ENCODE results near the gene TTC32.
"Not testable (repeated sequence)": the region's sequence is repeated elsewhere in the genome, so short reads cannot be mapped to it uniquely, and the experiment has no call there.

Gene TTC32

GRCh38 chr2:19932928-19933327, 31.1 kb upstream of the TTC32 start:
- Histone ChIP-seq H2AFZ (ENCODE audit: low read length) (no peak overlapping the region), H3K36me3 (ENCODE audit: insufficient read depth, low read length) (peaks cover 25% of the 10 kb centered on the region), H3K79me2 (ENCODE audit: insufficient read depth, low read length) (no peaks in the 10 kb centered on the region), H4K20me1 (ENCODE audit: insufficient read depth, low read length) (no peaks in the 10 kb centered on the region), H3K27me3 (ENCODE audit: insufficient read depth, low read length) (no peaks in the 10 kb centered on the region), H3K9ac (ENCODE audit: low read length) (no peak overlapping the region), H3K4me2 (ENCODE audit: low read length) (no peak overlapping the region), H3K27ac (ENCODE audit: low read depth, low read length, poor library complexity, severe bottlenecking) (no peak overlapping the region), H3K9me2 (ENCODE audit: low read depth, low read length) (no peaks in the 10 kb centered on the region), H3K4me1 (ENCODE audit: insufficient read depth, low read length, severe bottlenecking) (peaks cover 8% of the 10 kb centered on the region), H3K9me3 (ENCODE audit: low read length) (no peaks in the 10 kb centered on the region), H3F3A (ENCODE audit: insufficient read depth, low read length) (no peaks in the 10 kb centered on the region; the same call in 1 of the 2 replicates), H3K4me3 (ENCODE audit: low read depth, low read length, poor library complexity, severe bottlenecking) (no peak overlapping the region)
- no peak for TF ChIP-seq EZH2 (IDR thresholded peaks at IDR 0.05; ENCODE audit: borderline replicate concordance, low read length)
- no peak for TF ChIP-seq CTCF (IDR thresholded peaks at IDR 0.05; ENCODE audit: low read length)

GRCh38 chr2:19929226-19929625, 27.4 kb upstream of the TTC32 start:
- no peaks in the 10 kb centered on the region for H3K9me2 ChIP-seq (ENCODE audit: low read depth, low read length)
- no peaks in the 10 kb centered on the region for H3K27me3 ChIP-seq (ENCODE audit: insufficient read depth, low read length)
- no peak overlapping the region for H3K4me3 ChIP-seq (ENCODE audit: low read depth, low read length, poor library complexity, severe bottlenecking)
- no peaks in the 10 kb centered on the region for H3K79me2 ChIP-seq (ENCODE audit: insufficient read depth, low read length)
- H3K4me2 ChIP-seq (ENCODE audit: low read length): no peak overlapping the region
- no peak overlapping the region for H2AFZ ChIP-seq (ENCODE audit: low read length)
- H3F3A ChIP-seq (ENCODE audit: insufficient read depth, low read length): no peaks in the 10 kb centered on the region; the same call in 1 of the 2 replicates
- H3K9ac ChIP-seq (ENCODE audit: low read length): no peak overlapping the region
- H4K20me1 ChIP-seq (ENCODE audit: insufficient read depth, low read length): no peaks in the 10 kb centered on the region
- TF ChIP-seq CTCF (IDR thresholded peaks at IDR 0.05; ENCODE audit: low read length) (no peak), EZH2 (IDR thresholded peaks at IDR 0.05; ENCODE audit: borderline replicate concordance, low read length) (no peak)
- H3K27ac ChIP-seq (ENCODE audit: low read depth, low read length, poor library complexity, severe bottlenecking): no peak overlapping the region
- H3K4me1 ChIP-seq (ENCODE audit: insufficient read depth, low read length, severe bottlenecking): peaks cover 8% of the 10 kb centered on the region
- peaks cover 14% of the 10 kb centered on the region for H3K36me3 ChIP-seq (ENCODE audit: insufficient read depth, low read length)
- H3K9me3 ChIP-seq (ENCODE audit: low read length): no peaks in the 10 kb centered on the region

GRCh38 chr2:19927816-19928215, 26.0 kb upstream of the TTC32 start:
- not testable (repeated sequence) for H3K79me2 ChIP-seq (ENCODE audit: insufficient read depth, low read length); H3K9me3 ChIP-seq (ENCODE audit: low read length); H3K4me3 ChIP-seq (ENCODE audit: low read depth, low read length, poor library complexity, severe bottlenecking); H3K4me2 ChIP-seq (ENCODE audit: low read length); H3K9ac ChIP-seq (ENCODE audit: low read length); H3F3A ChIP-seq (ENCODE audit: insufficient read depth, low read length); H2AFZ ChIP-seq (ENCODE audit: low read length); H3K4me1 ChIP-seq (ENCODE audit: insufficient read depth, low read length, severe bottlenecking); H3K27ac ChIP-seq (ENCODE audit: low read depth, low read length, poor library complexity, severe bottlenecking); H3K9me2 ChIP-seq (ENCODE audit: low read depth, low read length); H4K20me1 ChIP-seq (ENCODE audit: insufficient read depth, low read length); H3K27me3 ChIP-seq (ENCODE audit: insufficient read depth, low read length)
- H3K36me3 ChIP-seq (ENCODE audit: insufficient read depth, low read length): peaks cover 14% of the 10 kb centered on the region

- not testable (repeated sequence) for H3K9me2 ChIP-seq (ENCODE audit: low read depth, low read length); H3K27me3 ChIP-seq (ENCODE audit: insufficient read depth, low read length)
Observed at GRCh38 chr2:19924526-19924925, 22.7 kb upstream of the TTC32 start.

GRCh38 chr2:19922188-19922587, 20.4 kb upstream of the TTC32 start:
- not testable (repeated sequence) for H3K9me2 ChIP-seq (ENCODE audit: low read depth, low read length); H3K4me2 ChIP-seq (ENCODE audit: low read length); H3K79me2 ChIP-seq (ENCODE audit: insufficient read depth, low read length); H2AFZ ChIP-seq (ENCODE audit: low read length); H3K27ac ChIP-seq (ENCODE audit: low read depth, low read length, poor library complexity, severe bottlenecking); H4K20me1 ChIP-seq (ENCODE audit: insufficient read depth, low read length); H3K36me3 ChIP-seq (ENCODE audit: insufficient read depth, low read length); H3F3A ChIP-seq (ENCODE audit: insufficient read depth, low read length); H3K9me3 ChIP-seq (ENCODE audit: low read length); H3K27me3 ChIP-seq (ENCODE audit: insufficient read depth, low read length); H3K4me1 ChIP-seq (ENCODE audit: insufficient read depth, low read length, severe bottlenecking); H3K9ac ChIP-seq (ENCODE audit: low read length); H3K4me3 ChIP-seq (ENCODE audit: low read depth, low read length, poor library complexity, severe bottlenecking)

More at GRCh38 chr2:19924526-19924925, 22.7 kb upstream of the TTC32 start:
- H3K9ac ChIP-seq (ENCODE audit: low read length); H3K9me3 ChIP-seq (ENCODE audit: low read length); H3K36me3 ChIP-seq (ENCODE audit: insufficient read depth, low read length); H4K20me1 ChIP-seq (ENCODE audit: insufficient read depth, low read length); H2AFZ ChIP-seq (ENCODE audit: low read length); H3K4me3 ChIP-seq (ENCODE audit: low read depth, low read length, poor library complexity, severe bottlenecking); H3K4me1 ChIP-seq (ENCODE audit: insufficient read depth, low read length, severe bottlenecking); H3F3A ChIP-seq (ENCODE audit: insufficient read depth, low read length); H3K4me2 ChIP-seq (ENCODE audit: low read length); H3K27ac ChIP-seq (ENCODE audit: low read depth, low read length, poor library complexity, severe bottlenecking); H3K79me2 ChIP-seq (ENCODE audit: insufficient read depth, low read length): not testable (repeated sequence)

Data from OCI-LY1 (cell line).